HepG2 (cell line): Measurements from ENCODE around the gene PTCH1. TPM values are rescaled to one million over a fixed set of nuclear protein-coding genes. Genes with fewer than 3 reads are reported as not detected.

Experiments
- E2F1 ChIP-seq: sonication (generic); formaldehyde crosslinking; IDR thresholded peaks from 2 replicates; pipeline ENCODE4 v1.5.0; 2020; ENCODE audit warnings: missing genetic modification reagents
- ELF4 ChIP-seq: sonication (generic); formaldehyde crosslinking; IDR thresholded peaks from 2 replicates; pipeline ENCODE4 v1.5.0; 2020; ENCODE audit warnings: missing genetic modification reagents, mild to moderate bottlenecking, moderate library complexity, borderline replicate concordance
- EP300 ChIP-seq, 3 experiments: sonication (generic) in 1 of 3; formaldehyde crosslinking in 1 of 3; IDR thresholded peaks; 2 replicates each; pipeline versions ENCODE4 v1.5.1 to v1.6.1; 2011 to 2020; ENCODE audit warnings: low read depth in 2 of 3, low read length in 2 of 3, borderline replicate concordance in 1 of 3, improper control_type of control experiment in 1 of 3, mild to moderate bottlenecking in 1 of 3, missing genetic modification reagents in 1 of 3, moderate library complexity in 1 of 3
- HDAC6 ChIP-seq: fragments of 200-600 bp; sonication (generic); IDR thresholded peaks from 2 replicates; pipeline ENCODE4 v1.7.0; 2017; ENCODE audit warnings: mild to moderate bottlenecking, antibody characterized with exemption, low read length, low read depth
- HNF4G ChIP-seq, 2 experiments: sonication (generic) in 1 of 2; formaldehyde crosslinking in 1 of 2; IDR thresholded peaks; 2 replicates each; pipeline versions ENCODE4 v1.4.0 to v1.6.1; 2011 to 2020; ENCODE audit warnings: borderline replicate concordance in 2 of 2, low read depth in 2 of 2, mild to moderate bottlenecking in 2 of 2, low read length in 1 of 2, missing genetic modification reagents in 1 of 2, moderate library complexity in 1 of 2
- IKZF1 ChIP-seq: fragments of 450-650 bp; IDR thresholded peaks from 2 replicates; pipeline ENCODE4 v1.7.1; 2016
- MZF1 ChIP-seq: sonication (generic); formaldehyde crosslinking; IDR thresholded peaks from 2 replicates; pipeline ENCODE4 v1.8.1; 2023; ENCODE audit warnings: mild to moderate bottlenecking, missing genetic modification reagents, borderline replicate concordance
- NR2F1 ChIP-seq, 2 experiments: fragments of 450-650 bp in 1 of 2; formaldehyde crosslinking in 1 of 2; IDR thresholded peaks; 2 replicates each; pipeline versions ENCODE4 v1.5.0 to v1.6.1; 2016 to 2020; ENCODE audit warnings: mild to moderate bottlenecking in 1 of 2, missing compliant biosample characterization in 1 of 2, missing genetic modification reagents in 1 of 2, moderate library complexity in 1 of 2
- RBM39 ChIP-seq: fragments of 200-400 bp; formaldehyde crosslinking; IDR thresholded peaks from one replicate; pipeline ENCODE4 v1.6.1; 2018; ENCODE audit warnings: antibody characterized with exemption, mild to moderate bottlenecking, low read depth, low read length; ENCODE audit not compliant: poor library complexity, severe bottlenecking
- ZFP37 ChIP-seq: sonication (generic); formaldehyde crosslinking; IDR thresholded peaks from 2 replicates; pipeline ENCODE4 v1.4.0; 2020; ENCODE audit warnings: missing genetic modification reagents, borderline replicate concordance
- ZFP91 ChIP-seq: sonication (generic); formaldehyde crosslinking; IDR thresholded peaks from 2 replicates; pipeline ENCODE4 v1.9.0; 2022; ENCODE audit warnings: missing genetic modification reagents, mild to moderate bottlenecking, borderline replicate concordance
- ZFYVE20 ChIP-seq: sonication (generic); formaldehyde crosslinking; IDR thresholded peaks from 2 replicates; pipeline ENCODE4 v1.8.0; 2023; ENCODE audit warnings: low read depth, mild to moderate bottlenecking, moderate library complexity, missing genetic modification reagents, borderline replicate concordance
- ZNF350 ChIP-seq: sonication (generic); formaldehyde crosslinking; IDR thresholded peaks from 2 replicates; pipeline ENCODE4 v1.4.0; 2020; ENCODE audit warnings: mild to moderate bottlenecking, low read depth, missing genetic modification reagents, borderline replicate concordance
- ZNF431 ChIP-seq: sonication (generic); formaldehyde crosslinking; IDR thresholded peaks from 2 replicates; pipeline ENCODE4 v1.9.0; 2022; ENCODE audit warnings: missing genetic modification reagents, low read depth, mild to moderate bottlenecking, borderline replicate concordance
- ZNF670 ChIP-seq: sonication (generic); formaldehyde crosslinking; IDR thresholded peaks from 2 replicates; pipeline ENCODE4 v1.8.0; 2022; ENCODE audit warnings: mild to moderate bottlenecking, missing genetic modification reagents, borderline replicate concordance
- ZNF747 ChIP-seq: sonication (generic); formaldehyde crosslinking; IDR thresholded peaks from 2 replicates; pipeline ENCODE4 v1.8.1; 2023; ENCODE audit warnings: missing genetic modification reagents, mild to moderate bottlenecking, borderline replicate concordance
- ZNF768 ChIP-seq: sonication (generic); formaldehyde crosslinking; IDR thresholded peaks from 2 replicates; pipeline ENCODE4 v1.4.0; 2020; ENCODE audit warnings: missing genetic modification reagents
- ZNF777 ChIP-seq: sonication (generic); formaldehyde crosslinking; IDR thresholded peaks from 2 replicates; pipeline ENCODE4 v1.4.0; 2020; ENCODE audit warnings: missing genetic modification reagents
- ZNF788 ChIP-seq: sonication (generic); formaldehyde crosslinking; IDR thresholded peaks from 2 replicates; pipeline ENCODE4 v1.5.0; 2020; ENCODE audit warnings: mild to moderate bottlenecking, missing genetic modification reagents, borderline replicate concordance
- polyA plus RNA-seq, 8 experiments: library from polyadenylated mRNA; depleted of rRNA in 3 of 8; stranded (reverse) in 7 of 8; unstranded in 1 of 8; fragments of >200 nt; fragmentation: Illumina TruSeq in 4 of 8; extraction: Trizol in 4 of 8; gene quantifications; 2 replicates each; pipeline versions ENCODE4 v1.2.1 to v1.2.3, GENCODE V29; 2011 to 2016; ENCODE audit warnings: low read depth in 4 of 8, missing spikeins in 1 of 8, mixed read lengths in 1 of 8; ENCODE audit not compliant: insufficient read depth in 1 of 8
- total RNA-seq, 5 experiments: library from RNA; depleted of rRNA; stranded (reverse); fragments of >200 nt; fragmentation: Illumina TruSeq; extraction: Trizol; gene quantifications; 2 replicates each; pipeline ENCODE4 v1.2.3, GENCODE V29; 2016; ENCODE audit warnings: low read depth in 1 of 5
- TF ChIP-seq, protein P1 (sequence below): sonication (generic); formaldehyde crosslinking; IDR thresholded peaks from 2 replicates; pipeline ENCODE4 v1.5.1; 2020; ENCODE audit warnings: mild to moderate bottlenecking, missing genetic modification reagents

The PTCH1 gene
- total and polyA plus RNA-seq, 2 of the 13 experiments (the other 11 are each of a cell fraction or from before 2014, with no cell fraction given) = 2.8 to 3.9 TPM

GRCh38 chr9:95509851-95510708 is 6.7 kb downstream of the PTCH1 start (continued):
- no peak for TF ChIP-seq ZNF788 (CRISPR knock-in tag)
- no peak for TF ChIP-seq HDAC6
- no peak for TF ChIP-seq EP300 (IDR thresholded peaks at IDR 0.05; ENCODE audit: low read depth in 2 of 2, low read length in 2 of 2)
- no peak for TF ChIP-seq EP300 (CRISPR knock-in tag; IDR thresholded peaks at IDR 0.05; ENCODE audit: borderline replicate concordance)
- no peak for TF ChIP-seq ZNF670 (CRISPR knock-in tag)
- no peak for TF ChIP-seq ZNF747 (CRISPR knock-in tag)
- 0 out of 2 replicates have a peak, but pooled peaks have one; percentile 27 for TF ChIP-seq E2F1
- no peak for TF ChIP-seq ZFYVE20 (CRISPR knock-in tag)
- no peak for TF ChIP-seq NR2F1 (CRISPR knock-in tag; IDR thresholded peaks at IDR 0.05)
- TF ChIP-seq ZFP91 (CRISPR knock-in tag) = no peak; the same call in 1 of the 2 replicates
- TF ChIP-seq IKZF1 = no peak
- TF ChIP-seq ELF4 (CRISPR knock-in tag) = peak; percentile 22; the same call in 1 of the 2 replicates
- TF ChIP-seq ZNF431 (CRISPR knock-in tag) = no peak
- TF ChIP-seq ZNF777 (CRISPR knock-in tag) = no peak
- no peak for TF ChIP-seq HNF4G (IDR thresholded peaks at IDR 0.05; ENCODE audit: borderline replicate concordance, low read depth, low read length)
- TF ChIP-seq HNF4G (CRISPR knock-in tag; IDR thresholded peaks at IDR 0.05; ENCODE audit: borderline replicate concordance, low read depth) = no peak
- TF ChIP-seq MZF1 = no peak
- no peak for TF ChIP-seq ZNF350 (CRISPR knock-in tag)
- TF ChIP-seq RBM39 = no peak
- no peak for TF ChIP-seq ZNF768
- TF ChIP-seq ZFP37 = no peak
- TF ChIP-seq, protein P1, sequence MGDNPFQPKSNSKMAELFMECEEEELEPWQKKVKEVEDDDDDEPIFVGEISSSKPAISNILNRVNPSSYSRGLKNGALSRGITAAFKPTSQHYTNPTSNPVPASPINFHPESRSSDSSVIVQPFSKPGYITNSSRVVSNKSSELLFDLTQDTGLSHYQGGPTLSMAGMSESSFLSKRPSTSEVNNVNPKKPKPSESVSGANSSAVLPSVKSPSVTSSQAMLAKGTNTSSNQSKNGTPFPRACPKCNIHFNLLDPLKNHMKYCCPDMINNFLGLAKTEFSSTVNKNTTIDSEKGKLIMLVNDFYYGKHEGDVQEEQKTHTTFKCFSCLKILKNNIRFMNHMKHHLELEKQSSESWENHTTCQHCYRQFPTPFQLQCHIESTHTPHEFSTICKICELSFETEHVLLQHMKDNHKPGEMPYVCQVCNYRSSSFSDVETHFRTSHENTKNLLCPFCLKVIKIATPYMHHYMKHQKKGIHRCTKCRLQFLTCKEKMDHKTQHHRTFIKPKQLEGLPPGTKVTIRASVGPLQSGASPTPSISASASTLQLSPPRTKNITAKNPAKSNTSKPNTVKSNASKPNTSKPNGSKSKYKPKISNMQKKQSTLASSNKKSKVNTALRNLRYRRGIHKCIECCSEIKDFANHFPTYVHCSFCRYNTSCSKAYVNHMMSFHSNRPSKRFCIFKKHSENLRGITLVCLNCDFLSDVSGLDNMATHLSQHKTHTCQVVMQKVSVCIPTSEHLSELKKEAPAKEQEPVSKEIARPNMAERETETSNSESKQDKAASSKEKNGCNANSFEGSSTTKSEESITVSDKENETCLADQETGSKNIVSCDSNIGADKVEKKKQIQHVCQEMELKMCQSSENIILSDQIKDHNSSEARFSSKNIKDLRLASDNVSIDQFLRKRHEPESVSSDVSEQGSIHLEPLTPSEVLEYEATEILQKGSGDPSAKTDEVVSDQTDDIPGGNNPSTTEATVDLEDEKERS (CRISPR knock-in tag) = no peak
